NT2/D1 (cell line): Measurements from ENCODE around the gene NUMA1.

Source experiments
- YY1 ChIP-seq: IDR thresholded peaks from 2 replicates; pipeline ENCODE4 v1.6.1; 2011; ENCODE audit not compliant: insufficient read length, insufficient read depth
- ZNF274 ChIP-seq: IDR thresholded peaks from 2 replicates; pipeline ENCODE4 v1.6.1; 2011; ENCODE audit warnings: mild to moderate bottlenecking, low read depth, low read length

GRCh38 chr11:72023335-72023734 lies 57.0 kb downstream of the NUMA1 start:
- TF ChIP-seq YY1 (no peak), ZNF274 (no peak)
